ENCODE measurements around the gene GPS2.

The GPS2 gene

DNA sequence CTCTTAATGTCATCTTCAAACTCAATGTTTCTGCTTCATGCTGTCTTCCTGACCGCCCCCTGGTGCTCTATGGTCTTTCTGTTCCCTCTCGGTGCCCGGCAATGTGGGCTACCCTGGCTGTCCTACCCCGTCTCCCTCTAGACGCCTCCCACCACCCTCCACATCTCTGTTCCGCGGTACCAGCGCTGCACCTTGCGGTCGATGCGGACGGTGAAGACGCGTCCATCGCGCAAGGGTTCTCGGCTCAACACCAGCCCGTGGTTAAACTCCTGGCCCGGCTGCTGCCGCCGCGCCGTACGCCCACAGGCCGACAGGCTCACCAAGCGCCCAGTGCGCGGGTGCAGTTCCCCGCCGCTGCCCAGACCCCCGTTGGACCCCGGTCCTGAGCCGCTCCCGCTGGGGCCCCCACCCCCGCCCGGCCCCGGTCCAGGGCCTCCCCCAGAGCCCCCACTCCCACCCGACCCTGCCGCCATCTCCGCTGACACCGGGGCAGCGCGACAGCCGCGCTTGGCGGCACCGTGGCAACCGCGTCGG lies 13.7 kb upstream of the GPS2 start, which contains the start of gene NEURL4:
Gene NEURL4 (minus strand): TSS at position 496 of the 534 bp plus-strand sequence. CDS start 23 bp downstream, at position 473.
- no peak for TF ChIP-seq GATA3 (IDR thresholded peaks at IDR 0.05; ENCODE audit: low read depth, low read length)
- no peak for TF ChIP-seq GATA2 (IDR thresholded peaks at IDR 0.05; ENCODE audit: low read depth, low read length)

DNA sequence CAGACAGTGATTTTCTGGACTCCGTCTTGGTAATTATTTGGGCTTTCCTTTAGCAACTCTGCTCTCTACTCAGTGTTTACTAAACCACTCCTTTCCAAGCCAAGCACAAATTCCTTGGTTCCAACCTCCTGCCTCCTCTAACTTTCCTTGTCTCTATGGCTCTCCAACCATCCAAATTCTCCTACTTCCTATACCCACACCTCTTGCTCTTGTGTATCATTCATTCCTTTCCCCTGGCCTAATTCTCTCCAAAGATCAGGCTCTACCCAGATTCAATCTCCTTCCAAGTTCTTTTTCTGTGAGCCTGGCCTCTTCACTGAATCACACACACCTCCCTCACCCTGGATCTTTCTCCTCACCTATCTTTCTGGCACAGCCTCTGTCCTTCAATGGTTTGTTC lies 12.8 kb upstream of the GPS2 start:
- no peak for TF ChIP-seq GATA3 (IDR thresholded peaks at IDR 0.05; ENCODE audit: low read depth, low read length)
- TF ChIP-seq GATA2 (IDR thresholded peaks at IDR 0.05; ENCODE audit: low read depth, low read length), result no peak

DNA sequence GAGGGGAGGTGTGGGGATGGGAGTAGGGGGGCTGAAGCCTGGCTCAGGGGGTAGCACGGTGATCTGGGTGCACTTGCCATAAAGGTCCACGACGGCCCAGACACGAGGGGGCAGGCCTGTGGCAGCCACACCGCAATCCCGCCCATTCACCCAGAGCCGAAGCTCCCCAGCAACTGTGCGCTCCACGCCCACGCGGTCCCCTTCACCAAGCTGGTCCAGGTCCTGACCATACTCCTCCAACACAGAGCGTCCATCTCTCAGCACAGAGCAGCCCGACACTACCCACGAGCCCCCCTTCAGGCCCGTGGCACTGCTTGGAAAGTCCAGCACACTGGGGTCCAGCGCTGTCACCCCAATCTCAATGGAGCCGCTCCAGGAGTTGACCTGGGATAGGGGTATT lies 12.3 kb upstream of the GPS2 start:
- no peak for TF ChIP-seq GATA2 (IDR thresholded peaks at IDR 0.05; ENCODE audit: low read depth, low read length)
- no peak for TF ChIP-seq GATA3 (IDR thresholded peaks at IDR 0.05; ENCODE audit: low read depth, low read length)

DNA sequence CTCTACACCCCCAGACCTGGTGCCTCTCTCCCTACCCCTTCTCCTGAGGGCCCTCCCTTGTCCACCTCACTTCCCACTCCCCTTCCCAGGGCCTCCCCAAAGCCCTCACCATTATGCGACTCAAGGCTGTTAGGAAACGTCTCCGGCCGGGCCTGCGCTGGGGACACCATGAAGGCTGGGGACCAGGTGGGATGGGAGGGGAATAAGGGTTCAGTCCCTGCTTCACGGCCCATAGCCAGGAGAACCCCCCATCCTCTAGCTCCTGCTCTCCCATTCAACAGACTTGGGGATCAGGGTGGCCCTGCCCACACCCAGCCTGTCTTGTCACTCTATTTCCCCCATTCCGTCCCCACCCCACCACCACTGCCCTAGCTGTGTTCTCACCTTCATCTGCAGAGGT lies 11.9 kb upstream of the GPS2 start:
- TF ChIP-seq GATA2 (IDR thresholded peaks at IDR 0.05; ENCODE audit: low read depth, low read length) (no peak), GATA3 (IDR thresholded peaks at IDR 0.05; ENCODE audit: low read depth, low read length) (no peak)

DNA sequence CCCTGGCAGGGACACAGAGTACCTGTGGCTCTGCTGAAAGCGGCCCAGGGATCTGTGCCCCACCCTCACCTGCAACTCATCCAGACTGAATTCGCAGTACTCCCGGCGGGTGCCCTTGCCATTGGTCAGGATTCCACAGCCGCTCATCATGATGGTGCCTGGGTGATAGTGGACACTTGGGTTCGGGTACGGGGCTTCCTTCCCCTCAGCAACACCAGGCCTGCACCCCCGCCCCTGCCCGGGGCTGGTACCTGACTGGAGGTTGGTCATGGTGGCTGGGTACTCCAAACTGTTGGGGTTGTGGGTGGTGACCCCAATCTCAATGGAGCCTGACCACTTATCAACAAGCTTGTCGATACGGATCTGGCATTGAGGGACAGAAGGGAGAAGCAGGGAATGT lies 11.0 kb upstream of the GPS2 start:
- TF ChIP-seq GATA2 (IDR thresholded peaks at IDR 0.05; ENCODE audit: low read depth, low read length) (no peak), GATA3 (IDR thresholded peaks at IDR 0.05; ENCODE audit: low read depth, low read length) (no peak)

DNA sequence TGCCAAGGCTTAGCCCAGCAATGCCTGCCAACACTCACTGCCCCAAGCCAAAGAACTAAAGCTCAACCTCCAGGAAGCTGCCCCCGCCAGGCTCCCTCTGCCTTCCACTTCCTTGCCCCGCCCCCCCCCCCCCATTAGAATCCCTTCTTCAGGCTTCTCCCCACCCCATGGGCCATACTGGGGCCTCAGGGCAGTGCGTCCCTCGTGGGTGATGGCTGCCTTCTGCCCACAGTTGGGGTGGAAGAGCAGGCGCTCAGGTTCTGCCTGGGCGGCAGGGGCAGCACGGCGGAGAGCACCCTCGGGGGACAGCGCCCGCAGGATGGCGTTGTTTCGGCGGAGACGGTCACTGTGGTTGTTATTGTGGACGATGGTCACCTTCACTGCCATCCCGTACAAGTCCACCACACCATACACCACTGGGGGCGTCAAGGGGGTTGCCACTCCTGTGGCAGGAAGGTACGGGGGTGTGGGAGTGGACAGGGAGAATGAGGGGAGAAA lies 9.9 kb upstream of the GPS2 start:
- TF ChIP-seq GATA3 (IDR thresholded peaks at IDR 0.05; ENCODE audit: low read depth, low read length) (no peak), GATA2 (IDR thresholded peaks at IDR 0.05; ENCODE audit: low read depth, low read length) (no peak)

DNA sequence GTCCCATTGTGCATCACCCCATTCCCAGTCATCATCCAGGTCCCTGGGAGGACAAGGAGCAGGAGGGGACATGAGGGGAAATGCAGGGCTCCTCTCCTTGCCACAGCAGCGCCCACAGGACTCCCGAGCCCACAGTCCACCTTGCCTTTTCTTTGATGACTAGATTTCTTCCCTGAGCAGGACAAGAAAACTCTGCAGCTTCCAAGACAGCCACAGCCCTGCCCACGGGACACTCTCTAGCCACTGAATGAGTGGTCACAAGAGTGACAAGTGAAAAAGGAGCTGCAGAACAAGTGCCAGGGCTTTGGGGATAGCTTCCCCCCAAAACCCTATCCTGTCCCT lies 9.2 kb upstream of the GPS2 start:
- TF ChIP-seq GATA2 (IDR thresholded peaks at IDR 0.05; ENCODE audit: low read depth, low read length) (no peak), GATA3 (IDR thresholded peaks at IDR 0.05; ENCODE audit: low read depth, low read length) (no peak)

DNA sequence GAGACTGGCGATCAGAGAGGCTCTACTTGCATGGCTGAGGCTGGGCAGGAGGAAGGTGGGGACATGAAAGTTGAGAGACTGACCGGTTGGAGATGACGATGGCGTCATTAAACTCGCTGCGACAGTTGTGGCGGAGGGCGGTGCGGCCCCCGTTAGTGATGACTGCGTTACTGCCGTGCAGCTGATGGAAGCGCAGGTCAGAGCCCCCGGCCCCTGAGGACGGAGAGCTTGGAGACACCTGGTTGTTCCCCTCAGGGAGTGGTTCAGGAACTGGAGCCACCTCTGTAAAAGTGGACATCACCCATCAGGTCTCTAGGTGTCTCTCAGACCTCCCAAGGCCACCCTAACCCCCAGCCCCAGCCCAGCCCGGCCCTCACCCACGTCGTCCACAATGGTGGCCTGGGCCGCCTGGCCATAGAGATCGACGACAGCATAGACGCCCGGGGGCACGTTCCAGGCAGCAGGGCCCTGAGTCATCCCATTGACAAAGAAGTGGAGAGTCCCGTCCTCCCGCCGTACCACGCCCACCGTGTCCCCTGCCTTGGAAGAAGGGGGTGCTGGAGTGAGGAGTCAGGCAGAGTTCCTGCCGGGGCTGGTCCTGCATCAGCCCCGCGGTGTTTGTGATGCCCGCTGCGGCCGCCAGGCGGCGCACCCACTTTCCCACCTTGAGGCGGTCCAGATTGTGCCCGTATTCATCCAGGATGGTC lies 8.7 kb upstream of the GPS2 start:
- TF ChIP-seq GATA3 (IDR thresholded peaks at IDR 0.05; ENCODE audit: low read depth, low read length) (no peak), GATA2 (IDR thresholded peaks at IDR 0.05; ENCODE audit: low read depth, low read length) (no peak)

DNA sequence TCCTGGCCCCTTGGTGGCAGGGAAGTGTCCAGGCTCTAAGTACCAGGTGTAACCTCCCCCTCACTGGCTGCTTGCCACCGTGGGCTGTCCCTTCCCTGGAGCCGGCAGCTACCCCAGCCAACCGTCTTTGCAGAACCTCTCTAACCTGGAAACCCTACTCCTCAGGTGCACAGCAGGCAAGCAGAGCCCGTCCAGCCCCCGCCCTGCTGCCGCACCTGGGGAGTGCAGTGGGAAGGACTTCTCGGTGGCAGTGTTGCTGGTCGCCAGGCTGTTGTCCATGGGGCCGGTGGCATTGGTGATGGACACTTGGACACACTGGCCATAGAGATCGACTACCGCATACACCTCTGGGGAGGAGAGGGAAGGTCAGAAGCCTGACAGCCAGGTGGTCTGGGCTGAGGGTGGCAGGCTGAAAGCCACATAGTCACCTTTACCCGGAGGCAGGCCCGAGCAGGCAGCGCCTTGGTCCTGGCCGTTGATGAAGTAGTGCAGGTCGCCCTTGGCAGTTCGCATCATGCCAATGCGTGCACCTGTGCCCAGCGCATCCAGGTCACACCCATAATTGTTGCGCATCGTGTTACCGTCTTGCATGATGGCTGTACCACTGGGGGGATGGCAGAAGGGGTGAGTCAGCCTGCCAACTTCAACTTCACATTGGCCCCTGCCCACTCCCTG lies 7.5 kb upstream of the GPS2 start:
- no peak for TF ChIP-seq GATA3 (IDR thresholded peaks at IDR 0.05; ENCODE audit: low read depth, low read length)
- no peak for TF ChIP-seq GATA2 (IDR thresholded peaks at IDR 0.05; ENCODE audit: low read depth, low read length)

DNA sequence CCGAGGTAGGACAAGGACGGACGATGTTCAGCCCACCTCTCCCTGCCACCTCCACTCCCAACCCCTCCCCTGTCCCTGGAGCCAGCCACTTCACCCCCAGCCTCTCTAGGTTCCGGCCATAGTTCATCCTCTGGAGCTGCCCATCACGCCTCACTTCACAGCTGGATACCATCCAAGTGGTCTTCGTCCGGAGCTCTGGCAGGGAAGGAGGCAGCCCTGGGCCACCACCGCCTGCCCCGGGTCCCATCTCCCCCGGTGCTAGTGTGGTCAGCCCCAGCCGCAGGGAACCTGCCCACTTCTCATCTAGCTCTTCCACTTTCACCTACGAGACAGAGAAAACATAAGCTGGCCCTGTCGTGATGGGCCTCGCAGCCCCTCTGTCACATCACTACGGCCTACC lies 6.3 kb upstream of the GPS2 start:
- TF ChIP-seq GATA3 (IDR thresholded peaks at IDR 0.05; ENCODE audit: low read depth, low read length) (no peak), GATA2 (IDR thresholded peaks at IDR 0.05; ENCODE audit: low read depth, low read length) (no peak)

DNA sequence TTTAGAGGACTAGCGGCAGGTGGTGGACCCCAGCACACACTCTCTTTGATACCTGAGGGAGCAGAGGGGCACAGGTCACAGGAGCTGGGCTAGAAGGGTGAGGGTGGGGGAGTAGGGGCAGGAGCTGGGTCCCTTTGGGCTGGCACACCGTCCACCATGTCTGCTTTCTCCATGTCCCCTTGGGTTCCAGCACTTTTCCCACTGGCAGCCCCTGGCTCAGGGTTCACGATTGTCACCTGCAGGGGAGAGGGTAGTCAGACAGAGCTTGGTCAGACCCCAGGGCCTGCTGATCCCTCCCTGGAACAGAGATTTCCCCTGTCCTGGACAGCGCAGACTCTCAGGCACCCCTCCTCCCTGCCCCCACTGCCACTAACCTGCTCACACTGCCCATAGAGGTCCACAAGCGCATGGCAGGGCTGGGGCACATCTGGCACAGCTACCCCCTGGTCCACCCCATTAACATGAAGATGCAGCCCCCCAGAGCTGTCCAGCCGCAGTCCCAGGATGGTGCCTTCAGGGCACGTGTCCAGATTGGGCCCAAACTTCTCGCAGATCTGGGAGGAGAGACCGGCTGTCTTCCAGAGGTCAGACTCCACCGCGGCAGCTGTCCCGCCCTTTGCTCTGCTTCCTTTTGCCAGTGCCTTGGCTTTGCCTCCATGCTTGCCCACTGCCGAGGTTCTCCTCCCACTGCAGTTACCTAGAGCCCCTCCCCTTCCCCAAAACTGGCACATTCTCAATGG lies 3.1 kb upstream of the GPS2 start:
- no peak for TF ChIP-seq GATA3 (IDR thresholded peaks at IDR 0.05; ENCODE audit: low read depth, low read length)
- no peak for TF ChIP-seq GATA2 (IDR thresholded peaks at IDR 0.05; ENCODE audit: low read depth, low read length)

DNA sequence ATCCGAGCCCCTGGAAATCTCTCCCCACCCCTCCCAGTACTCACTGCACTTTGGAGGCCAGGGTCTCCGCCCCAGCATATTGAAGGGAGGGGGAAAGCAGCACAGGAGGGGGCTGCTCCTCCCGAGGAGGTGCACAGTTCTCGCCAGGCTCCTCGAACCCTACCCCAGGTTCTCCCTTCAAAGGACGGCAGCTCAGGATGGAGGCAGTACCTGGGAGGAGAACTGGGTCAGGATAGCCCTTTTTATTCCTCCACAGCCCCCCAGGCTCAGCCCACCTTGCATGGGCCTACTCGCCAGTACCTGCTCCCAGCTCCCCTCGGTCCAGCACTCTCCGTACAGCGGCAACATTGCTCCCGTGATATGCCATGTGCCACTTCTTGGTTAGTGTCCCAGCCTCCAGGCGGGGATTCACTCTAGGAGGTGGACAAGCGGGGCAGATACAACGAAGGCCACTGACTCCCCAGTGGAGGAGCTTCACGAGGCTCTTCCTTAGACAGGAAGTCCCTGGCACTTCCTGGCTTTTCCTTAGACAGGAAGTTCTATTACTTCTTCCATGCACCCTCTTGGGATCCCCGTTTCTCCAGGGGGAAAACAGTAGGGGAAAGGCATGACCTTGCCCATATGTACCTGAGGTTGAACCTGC lies 2.1 kb upstream of the GPS2 start:
- TF ChIP-seq GATA3 (IDR thresholded peaks at IDR 0.05; ENCODE audit: low read depth, low read length), result no peak
- TF ChIP-seq GATA2 (IDR thresholded peaks at IDR 0.05; ENCODE audit: low read depth, low read length), result no peak

DNA sequence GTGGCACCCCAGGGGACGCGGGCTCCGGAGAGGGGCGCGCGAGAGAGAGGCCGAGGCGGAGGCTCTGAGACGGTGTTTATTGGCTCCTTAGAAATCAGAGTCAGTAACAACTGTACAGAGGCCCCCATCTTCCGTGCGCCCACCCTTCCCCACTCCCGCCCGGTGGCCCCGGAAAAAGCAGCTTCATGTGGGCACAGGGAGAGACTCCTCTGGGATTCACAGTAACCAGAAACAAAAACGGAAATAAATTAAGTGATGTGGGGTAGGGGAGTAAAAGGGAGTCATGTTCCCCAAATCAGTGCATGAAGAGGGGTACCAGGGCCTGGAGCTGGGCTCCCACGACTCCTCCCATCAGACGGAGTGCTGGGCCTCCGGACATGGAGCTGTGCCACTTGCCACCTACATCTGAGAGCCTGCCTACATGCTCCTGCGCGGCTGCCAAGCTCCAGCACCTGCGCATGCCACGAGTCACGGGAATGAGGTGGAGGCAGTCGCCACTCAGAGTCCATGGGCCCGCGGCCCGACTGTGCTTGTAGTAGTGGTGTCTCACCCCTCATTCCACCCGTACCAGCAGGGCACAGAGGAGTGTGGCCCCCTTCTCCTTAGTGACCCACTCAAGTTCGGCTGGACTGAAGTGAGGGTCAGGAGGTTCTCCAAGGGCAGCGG lies 543 bp upstream of the GPS2 start:
- TF ChIP-seq GATA3 (IDR thresholded peaks at IDR 0.05; ENCODE audit: low read depth, low read length), result no peak
- no peak for TF ChIP-seq GATA2 (IDR thresholded peaks at IDR 0.05; ENCODE audit: low read depth, low read length)
